Measurements from ENCODE around the gene KLF17.

KLF17 gene

GRCh38 chr1:44154049-44154448, 35.4 kb downstream of the KLF17 start:
- DNase-seq, result peak; percentile 8

GRCh38 chr1:44157903-44158302, 39.3 kb downstream of the KLF17 start:
- no peak for DNase-seq

GRCh38 chr1:44158871-44159270, 40.2 kb downstream of the KLF17 start:
- no peak for DNase-seq

- DNase-seq, result no peak
Observed at GRCh38 chr1:44161546-44161945, 42.9 kb downstream of the KLF17 start.

GRCh38 chr1:44168520-44169098, 50.0 kb downstream of the KLF17 start:
- no peak for DNase-seq

- peak; percentile 9 for DNase-seq
Observed at GRCh38 chr1:44170281-44170823, 51.7 kb downstream of the KLF17 start.

- DNase-seq, result no peak
Observed at GRCh38 chr1:44174630-44175029, 56.0 kb downstream of the KLF17 start.
